Hepatocyte (in vitro differentiated cells): Measurements from ENCODE around the gene PIEZO1.

ENCODE experiments used
- EZH2phosphoT487 ChIP-seq: fragments of 200-600 bp; sonication (generic); IDR thresholded peaks from one replicate; pipeline ENCODE4 v1.6.1; 2018; ENCODE audit warnings: antibody characterized with exemption, mild to moderate bottlenecking, low read depth, moderate library complexity; ENCODE audit not compliant: unreplicated experiment, severe bottlenecking
- TF ChIP-seq, protein P1 (sequence below): fragments of 200-600 bp; sonication (generic); IDR thresholded peaks from 2 replicates; pipeline ENCODE4 v1.5.1; 2016; ENCODE audit warnings: antibody characterized with exemption, mild to moderate bottlenecking; ENCODE audit not compliant: poor library complexity

DNA sequence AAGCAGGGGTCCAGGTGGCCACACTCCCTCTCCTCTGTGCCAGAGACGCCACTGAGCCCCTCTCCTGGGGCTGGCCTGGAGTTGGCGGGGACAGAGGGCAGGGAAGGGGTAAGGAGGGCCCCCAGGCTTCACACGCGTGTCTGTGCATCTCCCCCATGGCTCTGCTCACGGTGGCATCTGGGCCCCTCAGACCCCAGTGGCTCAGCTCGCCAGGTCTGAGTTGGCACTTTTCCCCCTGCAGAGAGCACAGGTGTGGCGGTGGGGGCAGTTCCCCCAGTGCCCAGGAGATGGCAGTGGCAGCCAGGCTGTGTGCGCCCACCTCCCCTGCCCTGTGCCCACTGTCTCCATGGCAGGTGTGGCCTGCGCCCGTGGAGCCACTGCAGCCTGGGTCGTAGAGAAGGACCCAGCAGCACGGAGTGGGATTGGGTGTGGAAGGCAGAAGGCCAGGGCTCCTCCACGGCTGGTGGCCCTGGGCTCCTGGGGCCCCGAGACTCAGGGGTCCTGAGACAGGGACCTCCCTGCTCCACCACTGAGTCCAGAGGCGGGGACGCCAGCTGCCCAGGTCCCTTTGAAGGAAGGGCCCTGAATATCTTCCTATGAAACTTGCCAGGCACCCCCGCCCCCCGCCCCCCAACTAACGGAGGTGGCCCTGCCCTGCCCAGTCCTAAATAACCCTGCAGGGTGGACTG is 31.0 kb upstream of the PIEZO1 start:
- TF ChIP-seq, protein P1, sequence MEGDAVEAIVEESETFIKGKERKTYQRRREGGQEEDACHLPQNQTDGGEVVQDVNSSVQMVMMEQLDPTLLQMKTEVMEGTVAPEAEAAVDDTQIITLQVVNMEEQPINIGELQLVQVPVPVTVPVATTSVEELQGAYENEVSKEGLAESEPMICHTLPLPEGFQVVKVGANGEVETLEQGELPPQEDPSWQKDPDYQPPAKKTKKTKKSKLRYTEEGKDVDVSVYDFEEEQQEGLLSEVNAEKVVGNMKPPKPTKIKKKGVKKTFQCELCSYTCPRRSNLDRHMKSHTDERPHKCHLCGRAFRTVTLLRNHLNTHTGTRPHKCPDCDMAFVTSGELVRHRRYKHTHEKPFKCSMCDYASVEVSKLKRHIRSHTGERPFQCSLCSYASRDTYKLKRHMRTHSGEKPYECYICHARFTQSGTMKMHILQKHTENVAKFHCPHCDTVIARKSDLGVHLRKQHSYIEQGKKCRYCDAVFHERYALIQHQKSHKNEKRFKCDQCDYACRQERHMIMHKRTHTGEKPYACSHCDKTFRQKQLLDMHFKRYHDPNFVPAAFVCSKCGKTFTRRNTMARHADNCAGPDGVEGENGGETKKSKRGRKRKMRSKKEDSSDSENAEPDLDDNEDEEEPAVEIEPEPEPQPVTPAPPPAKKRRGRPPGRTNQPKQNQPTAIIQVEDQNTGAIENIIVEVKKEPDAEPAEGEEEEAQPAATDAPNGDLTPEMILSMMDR = peak; percentile 60
- no peak for TF ChIP-seq EZH2phosphoT487
